GM19023 (cell line): ENCODE measurements around the gene WNT4.
"Not testable (repeated sequence)": the region's sequence is repeated elsewhere in the genome, so short reads cannot be mapped to it uniquely, and the experiment has no call there.

Experiments
- ATAC-seq: cut with Tn5 transposase; IDR thresholded peaks from one replicate; pipeline ENCODE4 v1.9.1; 2021; ENCODE audit warnings: mild to moderate bottlenecking, moderate library complexity; ENCODE audit not compliant: unreplicated experiment

WNT4 gene

GRCh38 chr1:22114083-22115012, 28.5 kb downstream of the WNT4 start:
- no peak for ATAC-seq

DNA sequence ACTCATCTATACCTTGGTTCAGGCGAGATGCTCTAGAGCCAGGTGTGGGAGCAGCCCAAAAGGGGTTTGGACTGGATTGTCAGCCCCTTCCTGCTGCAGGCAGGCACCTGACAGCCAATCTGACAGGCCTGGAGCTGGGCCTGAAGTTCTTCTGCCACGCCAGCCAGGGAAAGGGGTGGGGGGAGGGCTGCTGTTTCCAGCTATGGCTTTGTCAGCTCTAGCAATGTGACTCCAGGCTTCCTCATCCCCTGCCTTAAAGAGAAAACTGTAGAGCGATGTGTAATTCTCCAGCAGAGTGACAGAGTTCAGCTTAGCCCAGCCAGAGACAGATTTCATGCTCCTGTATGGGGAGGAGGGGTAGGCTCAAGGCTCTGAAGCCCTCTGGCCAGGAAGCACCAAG, 30.3 kb downstream of the WNT4 start:
- no peak for ATAC-seq

DNA sequence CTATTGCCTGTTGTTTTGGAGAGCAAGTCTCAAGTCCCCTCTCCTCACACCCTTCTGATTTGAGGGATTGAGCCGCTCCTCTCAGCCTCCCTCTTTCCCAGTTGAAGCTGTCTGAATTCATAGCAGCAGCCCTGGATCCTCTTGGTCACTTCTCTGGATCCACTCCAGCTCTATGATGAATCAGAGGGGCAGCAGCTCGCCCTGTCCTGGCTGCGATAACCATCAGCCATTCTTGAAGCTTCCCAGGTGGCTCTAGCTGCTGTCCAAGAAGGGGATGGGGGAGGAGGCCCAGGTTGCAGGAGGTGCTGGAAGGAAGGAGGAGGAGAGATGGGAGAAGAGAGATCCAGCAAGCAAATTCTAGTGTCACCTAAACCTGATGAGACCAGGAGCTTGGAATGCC, 31.3 kb downstream of the WNT4 start:
- ATAC-seq: no peak

DNA sequence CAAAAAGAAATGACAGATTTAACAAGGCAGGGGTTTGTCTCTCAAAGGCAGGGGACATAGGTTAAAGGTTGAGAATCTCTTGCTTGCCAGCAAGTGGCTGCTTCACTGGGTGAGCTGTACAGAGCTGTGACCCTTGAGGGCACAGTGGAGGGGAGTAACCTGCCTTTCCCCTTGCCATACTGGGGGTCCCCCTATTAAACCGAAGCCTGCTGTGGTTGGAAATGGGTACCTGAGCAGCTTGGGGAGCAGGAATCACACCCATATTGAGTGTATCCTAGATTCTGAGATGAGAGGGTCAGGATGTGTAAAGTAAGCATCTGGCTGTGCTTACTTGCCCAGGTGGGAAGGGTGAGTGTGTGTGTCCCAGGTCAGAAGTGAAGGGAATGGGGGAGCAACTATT, 31.8 kb downstream of the WNT4 start:
- ATAC-seq: no peak

- no peak for ATAC-seq
These were observed 32.9 kb downstream of the WNT4 start for GRCh38 chr1:22110016-22110415.

DNA sequence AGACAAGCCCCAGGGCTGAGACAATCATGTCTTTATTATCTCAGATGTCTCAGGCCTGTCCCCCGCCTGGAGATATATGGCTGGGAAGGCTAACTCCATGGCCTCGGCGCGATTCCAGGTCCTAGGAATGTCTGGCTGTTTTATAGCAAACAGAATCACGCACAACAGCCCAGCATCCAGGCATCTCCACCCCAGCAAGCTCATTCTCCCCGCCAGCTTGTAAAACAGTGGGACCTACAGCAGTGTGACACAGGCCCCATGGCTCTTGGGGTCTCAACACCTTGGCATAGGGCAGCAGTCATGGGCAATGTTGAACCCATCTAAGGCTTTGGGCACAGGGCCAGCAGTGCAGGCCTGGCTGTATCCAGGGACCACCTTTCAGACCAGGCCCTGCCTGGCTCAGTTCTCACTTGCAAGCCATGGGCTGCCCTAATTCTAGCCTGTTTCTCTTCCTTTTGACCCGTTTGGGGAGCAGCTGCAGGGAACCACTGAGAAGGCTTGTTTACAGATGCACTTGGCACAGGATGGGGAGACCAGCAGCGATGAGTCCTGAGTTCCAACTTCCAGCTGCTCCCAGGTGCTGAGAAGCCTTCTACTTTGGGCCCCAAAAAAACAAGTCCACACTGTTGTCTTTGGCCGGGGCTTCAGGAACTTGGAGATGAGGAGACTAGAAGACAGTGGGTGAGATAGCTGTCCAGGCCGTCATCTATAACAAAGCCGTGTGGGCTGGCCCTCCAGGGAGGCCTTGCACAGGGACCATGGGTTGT, 34.4 kb downstream of the WNT4 start:
- no peak for ATAC-seq

GRCh38 chr1:22107126-22107525, 35.8 kb downstream of the WNT4 start:
- ATAC-seq: no peak

DNA sequence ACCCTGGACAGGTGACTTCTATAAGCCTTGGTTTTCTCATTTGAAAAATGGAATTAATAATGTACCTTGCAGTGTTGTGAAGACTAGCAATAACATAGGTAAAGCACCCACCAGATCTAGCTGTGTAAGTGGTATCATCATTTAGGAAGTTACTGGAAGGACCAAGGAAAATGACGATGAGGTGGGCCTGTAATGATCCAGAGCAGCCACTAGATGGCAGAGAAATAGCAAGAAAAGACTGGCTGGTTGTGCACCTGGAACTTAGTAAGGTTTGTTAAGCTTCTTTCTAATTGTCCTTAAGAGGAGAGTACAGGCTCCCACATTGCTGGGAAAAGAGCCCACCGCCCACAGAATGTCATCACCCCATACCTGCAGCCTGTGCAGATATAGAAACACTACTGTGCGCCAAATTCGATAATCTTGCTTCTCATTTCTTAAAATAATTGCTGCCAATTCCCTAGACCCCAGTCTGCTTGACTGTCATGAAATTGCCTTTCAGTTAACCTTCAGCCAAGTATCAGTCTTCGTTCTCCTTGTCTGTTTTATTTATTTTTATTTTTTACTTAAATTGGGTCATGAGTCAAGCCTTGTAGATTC, 37.2 kb downstream of the WNT4 start:
- no peak for ATAC-seq

DNA sequence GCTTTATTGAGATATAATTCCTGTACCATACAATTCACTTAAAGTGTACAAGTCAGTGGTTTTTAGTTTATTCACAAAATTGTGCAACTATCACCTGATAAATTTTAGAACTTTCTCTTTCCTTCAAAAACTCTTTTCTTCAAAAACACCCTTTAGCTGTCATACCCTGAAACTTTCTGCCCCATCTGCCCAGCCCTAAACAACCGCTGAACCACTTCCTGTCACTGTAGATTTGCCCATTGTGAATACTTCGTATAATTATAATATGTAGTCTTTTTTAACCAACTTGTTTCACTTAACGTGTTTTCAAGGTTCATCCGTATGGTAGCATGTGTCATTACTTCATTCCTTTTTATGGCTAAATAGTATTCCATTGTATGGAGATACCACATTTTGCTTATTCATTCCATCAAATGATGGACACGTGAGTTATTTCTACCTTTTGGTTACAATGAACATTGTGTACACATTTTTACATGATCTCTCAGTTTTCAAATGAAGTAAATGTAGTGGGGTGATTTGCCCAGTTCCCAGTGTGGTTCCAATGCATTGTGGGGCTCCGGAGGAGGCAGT, 37.9 kb downstream of the WNT4 start:
- ATAC-seq: no peak

GRCh38 chr1:22104094-22104493, 38.8 kb downstream of the WNT4 start:
- no peak for ATAC-seq

DNA sequence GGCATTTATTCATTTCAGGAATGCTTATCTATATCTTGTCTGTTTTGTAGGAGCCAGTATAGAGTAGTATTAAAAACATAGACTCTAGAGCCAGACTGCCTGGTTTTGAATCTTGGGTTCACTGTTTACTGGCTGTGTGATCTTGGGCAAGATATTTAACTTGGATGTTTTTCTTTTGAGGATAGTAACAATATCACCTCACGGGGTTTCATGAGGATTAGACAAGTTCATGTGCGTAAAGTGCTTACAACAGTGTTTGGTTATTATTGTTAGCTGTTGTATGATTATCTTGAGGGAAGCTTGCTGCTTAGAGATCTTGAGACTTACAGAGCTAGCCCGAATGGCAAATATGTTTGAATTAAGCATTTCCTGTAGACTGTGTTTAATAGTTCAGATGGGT, 40.2 kb downstream of the WNT4 start:
- ATAC-seq: no peak

GRCh38 chr1:22101995-22102394, 40.9 kb downstream of the WNT4 start:
- no peak for ATAC-seq

GRCh38 chr1:22101199-22101598, 41.7 kb downstream of the WNT4 start:
- no peak for ATAC-seq

DNA sequence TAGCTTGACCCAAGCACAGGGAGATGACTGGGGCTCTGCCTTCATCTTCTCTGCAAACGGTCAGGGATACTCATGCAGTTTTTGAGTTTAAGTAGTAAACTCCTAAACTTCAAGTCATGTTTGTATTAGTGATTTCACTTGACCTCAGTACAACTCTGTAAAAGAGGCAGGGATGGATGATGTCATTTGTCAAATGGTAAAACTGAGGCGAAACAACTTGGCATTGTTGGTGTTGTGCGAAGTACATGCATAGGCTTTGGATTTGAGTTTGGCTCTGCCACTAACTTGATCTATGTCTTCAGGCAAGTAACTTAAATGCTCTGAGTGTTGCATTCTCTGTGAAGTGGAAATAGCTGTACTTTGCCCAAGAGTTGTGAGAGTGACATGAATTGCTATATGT, 42.7 kb downstream of the WNT4 start:
- no peak for ATAC-seq

DNA sequence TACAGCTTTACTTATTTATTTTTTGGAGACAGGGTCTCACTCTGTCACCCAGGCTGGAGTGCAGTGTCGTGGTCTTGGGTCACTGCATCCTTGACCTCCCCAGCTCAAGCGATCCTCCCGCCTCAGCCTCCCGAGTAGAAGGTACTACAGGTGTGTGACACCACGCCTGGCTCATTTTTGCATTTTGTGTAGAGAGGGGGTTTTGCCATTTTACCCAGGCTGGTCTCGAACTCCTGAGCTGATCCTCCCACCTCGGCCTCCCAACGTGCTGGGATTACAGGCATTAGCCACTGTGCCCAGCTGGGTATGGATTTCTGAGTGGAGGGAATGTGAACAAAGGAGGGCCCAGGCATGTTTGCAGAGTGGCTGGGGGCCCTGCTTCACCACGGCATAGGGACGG, 44.1 kb downstream of the WNT4 start:
- no peak for ATAC-seq

GRCh38 chr1:22096463-22096862, 46.4 kb downstream of the WNT4 start:
- ATAC-seq: no peak

- no peak for ATAC-seq
These were observed 46.9 kb downstream of the WNT4 start for GRCh38 chr1:22096036-22096435.

DNA sequence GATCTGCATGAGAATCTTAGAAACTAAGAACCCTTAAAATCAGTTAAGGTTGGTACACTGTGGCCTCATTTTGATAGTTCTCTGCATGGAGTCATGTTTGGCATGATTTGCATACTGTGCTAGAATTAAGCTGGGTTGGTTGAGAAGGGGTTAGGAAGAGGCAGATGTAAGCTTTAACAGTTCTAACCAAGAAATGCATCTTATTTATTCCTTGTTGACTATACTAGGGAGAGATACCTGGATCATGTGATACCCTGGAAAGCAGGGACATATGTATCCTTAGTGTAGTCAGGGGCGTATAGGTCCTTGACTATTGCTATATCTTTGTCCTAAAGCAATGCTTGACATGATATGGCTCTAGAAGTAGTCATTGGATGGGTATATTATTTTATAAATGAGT, 49.4 kb downstream of the WNT4 start:
- no peak for ATAC-seq

DNA sequence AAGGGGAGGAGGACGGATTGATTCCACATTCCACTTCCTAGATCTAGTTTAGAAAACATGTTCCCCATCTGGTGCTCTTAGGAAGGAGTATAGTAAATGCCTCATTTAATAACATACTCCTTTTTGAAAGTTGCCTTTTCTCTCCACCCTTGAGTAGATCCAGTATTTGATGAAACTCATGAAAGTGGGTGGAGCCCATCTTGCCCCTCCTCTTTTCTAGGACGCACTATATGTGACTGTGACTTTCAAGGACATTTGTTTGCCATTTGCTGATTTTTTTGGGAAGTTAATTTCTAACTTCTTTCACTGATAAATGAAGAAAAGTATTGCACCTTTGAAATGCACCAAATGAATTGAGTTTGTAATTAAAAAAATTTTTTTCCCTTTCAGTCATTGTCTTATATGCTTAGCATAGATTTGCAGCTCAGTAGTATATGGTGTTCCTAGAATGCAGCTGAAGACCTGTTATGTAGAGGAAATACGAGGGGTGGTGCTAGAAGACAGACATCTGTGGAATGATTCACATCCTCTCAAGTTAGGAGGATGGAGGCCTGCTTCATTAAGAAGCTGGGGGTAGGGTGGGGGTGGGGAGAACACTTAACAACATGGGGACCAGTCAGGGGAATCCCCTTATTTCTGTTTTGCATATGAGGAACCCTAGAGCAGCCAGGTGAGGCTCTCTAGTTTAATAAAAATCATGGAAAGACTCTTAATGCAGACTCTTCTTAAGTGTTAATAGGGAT, 50.7 kb downstream of the WNT4 start:
- not testable (repeated sequence) for ATAC-seq

- no peak for ATAC-seq
These were observed 52.0 kb downstream of the WNT4 start for GRCh38 chr1:22090867-22091266.

- no peak for ATAC-seq
These were observed 53.1 kb downstream of the WNT4 start for GRCh38 chr1:22089787-22090186.
